Liver (tissue), 3 donors: Measurements from ENCODE around the gene GPR107.

Source experiments
- JUND ChIP-seq, 2 donors: IDR thresholded peaks; 2 replicates each; pipeline ENCODE4 v1.6.1; 2016; ENCODE audit warnings: antibody characterized with exemption in 2 of 2
- RAD21 ChIP-seq, 2 donors: IDR thresholded peaks; 2 replicates each; pipeline ENCODE4 v1.6.1; 2016; ENCODE audit warnings: antibody characterized with exemption in 2 of 2, mild to moderate bottlenecking in 2 of 2
- TAF1 ChIP-seq: conservative IDR thresholded peaks from 2 replicates; pipeline ENCODE4 v1.6.1; 2016; ENCODE audit warnings: antibody characterized with exemption, mild to moderate bottlenecking
- TF ChIP-seq, protein P1 (sequence below): IDR thresholded peaks from 2 replicates; pipeline ENCODE4 v1.6.1; 2016; ENCODE audit warnings: antibody characterized with exemption
- TF ChIP-seq, protein P2 (sequence below): fragments of 150-350 bp; IDR thresholded peaks from 2 replicates; pipeline ENCODE4 v1.5.1; 2017; ENCODE audit warnings: improper control_type of control experiment, low read depth, low read length; ENCODE audit not compliant: missing input control
- TF ChIP-seq, protein P3 (sequence below): IDR thresholded peaks from 2 replicates; pipeline ENCODE4 v1.6.1; 2016; ENCODE audit warnings: antibody characterized with exemption
- TF ChIP-seq, protein P4 (sequence below): IDR thresholded peaks from 2 replicates; pipeline ENCODE4 v1.6.1; 2016; ENCODE audit warnings: antibody characterized with exemption, mild to moderate bottlenecking
- donor health status: healthy.
- donor health status: healthy.

DNA sequence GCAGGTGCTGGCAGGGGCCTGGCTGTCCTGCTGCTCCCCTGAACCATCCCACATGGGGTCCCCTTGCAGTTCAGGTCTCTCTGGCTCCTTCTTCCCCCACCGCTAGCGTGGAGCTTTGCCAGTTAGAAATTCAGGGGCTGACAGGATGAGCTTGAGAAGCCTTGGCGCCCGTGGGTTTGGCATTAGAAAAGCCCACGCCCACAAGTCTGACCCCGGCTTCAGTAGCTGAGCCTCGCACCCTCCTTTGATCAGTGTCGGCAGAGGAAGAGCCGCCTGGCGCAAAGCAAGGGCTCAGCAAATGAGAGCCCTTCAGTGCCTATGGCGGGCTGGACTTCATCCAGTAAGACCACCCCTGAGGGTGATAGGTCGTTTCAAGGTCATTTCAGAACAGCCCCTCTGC is 88.3 kb downstream of the GPR107 start:
- TF ChIP-seq, protein P1, sequence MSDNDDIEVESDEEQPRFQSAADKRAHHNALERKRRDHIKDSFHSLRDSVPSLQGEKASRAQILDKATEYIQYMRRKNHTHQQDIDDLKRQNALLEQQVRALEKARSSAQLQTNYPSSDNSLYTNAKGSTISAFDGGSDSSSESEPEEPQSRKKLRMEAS = no peak
- TF ChIP-seq TAF1 (no peak), RAD21 (IDR thresholded peaks at IDR 0.05) (no peak), JUND (IDR thresholded peaks at IDR 0.05) (no peak)
- TF ChIP-seq, protein P2, sequence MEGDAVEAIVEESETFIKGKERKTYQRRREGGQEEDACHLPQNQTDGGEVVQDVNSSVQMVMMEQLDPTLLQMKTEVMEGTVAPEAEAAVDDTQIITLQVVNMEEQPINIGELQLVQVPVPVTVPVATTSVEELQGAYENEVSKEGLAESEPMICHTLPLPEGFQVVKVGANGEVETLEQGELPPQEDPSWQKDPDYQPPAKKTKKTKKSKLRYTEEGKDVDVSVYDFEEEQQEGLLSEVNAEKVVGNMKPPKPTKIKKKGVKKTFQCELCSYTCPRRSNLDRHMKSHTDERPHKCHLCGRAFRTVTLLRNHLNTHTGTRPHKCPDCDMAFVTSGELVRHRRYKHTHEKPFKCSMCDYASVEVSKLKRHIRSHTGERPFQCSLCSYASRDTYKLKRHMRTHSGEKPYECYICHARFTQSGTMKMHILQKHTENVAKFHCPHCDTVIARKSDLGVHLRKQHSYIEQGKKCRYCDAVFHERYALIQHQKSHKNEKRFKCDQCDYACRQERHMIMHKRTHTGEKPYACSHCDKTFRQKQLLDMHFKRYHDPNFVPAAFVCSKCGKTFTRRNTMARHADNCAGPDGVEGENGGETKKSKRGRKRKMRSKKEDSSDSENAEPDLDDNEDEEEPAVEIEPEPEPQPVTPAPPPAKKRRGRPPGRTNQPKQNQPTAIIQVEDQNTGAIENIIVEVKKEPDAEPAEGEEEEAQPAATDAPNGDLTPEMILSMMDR = no peak
- TF ChIP-seq, protein P3, sequence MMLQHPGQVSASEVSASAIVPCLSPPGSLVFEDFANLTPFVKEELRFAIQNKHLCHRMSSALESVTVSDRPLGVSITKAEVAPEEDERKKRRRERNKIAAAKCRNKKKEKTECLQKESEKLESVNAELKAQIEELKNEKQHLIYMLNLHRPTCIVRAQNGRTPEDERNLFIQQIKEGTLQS = no peak
- TF ChIP-seq, protein P4, sequence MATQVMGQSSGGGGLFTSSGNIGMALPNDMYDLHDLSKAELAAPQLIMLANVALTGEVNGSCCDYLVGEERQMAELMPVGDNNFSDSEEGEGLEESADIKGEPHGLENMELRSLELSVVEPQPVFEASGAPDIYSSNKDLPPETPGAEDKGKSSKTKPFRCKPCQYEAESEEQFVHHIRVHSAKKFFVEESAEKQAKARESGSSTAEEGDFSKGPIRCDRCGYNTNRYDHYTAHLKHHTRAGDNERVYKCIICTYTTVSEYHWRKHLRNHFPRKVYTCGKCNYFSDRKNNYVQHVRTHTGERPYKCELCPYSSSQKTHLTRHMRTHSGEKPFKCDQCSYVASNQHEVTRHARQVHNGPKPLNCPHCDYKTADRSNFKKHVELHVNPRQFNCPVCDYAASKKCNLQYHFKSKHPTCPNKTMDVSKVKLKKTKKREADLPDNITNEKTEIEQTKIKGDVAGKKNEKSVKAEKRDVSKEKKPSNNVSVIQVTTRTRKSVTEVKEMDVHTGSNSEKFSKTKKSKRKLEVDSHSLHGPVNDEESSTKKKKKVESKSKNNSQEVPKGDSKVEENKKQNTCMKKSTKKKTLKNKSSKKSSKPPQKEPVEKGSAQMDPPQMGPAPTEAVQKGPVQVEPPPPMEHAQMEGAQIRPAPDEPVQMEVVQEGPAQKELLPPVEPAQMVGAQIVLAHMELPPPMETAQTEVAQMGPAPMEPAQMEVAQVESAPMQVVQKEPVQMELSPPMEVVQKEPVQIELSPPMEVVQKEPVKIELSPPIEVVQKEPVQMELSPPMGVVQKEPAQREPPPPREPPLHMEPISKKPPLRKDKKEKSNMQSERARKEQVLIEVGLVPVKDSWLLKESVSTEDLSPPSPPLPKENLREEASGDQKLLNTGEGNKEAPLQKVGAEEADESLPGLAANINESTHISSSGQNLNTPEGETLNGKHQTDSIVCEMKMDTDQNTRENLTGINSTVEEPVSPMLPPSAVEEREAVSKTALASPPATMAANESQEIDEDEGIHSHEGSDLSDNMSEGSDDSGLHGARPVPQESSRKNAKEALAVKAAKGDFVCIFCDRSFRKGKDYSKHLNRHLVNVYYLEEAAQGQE = no peak
